Neutrophil (primary cell): ENCODE data around the gene PGF.
"Not testable (repeated sequence)": the region's sequence is repeated elsewhere in the genome, so short reads cannot be mapped to it uniquely, and the experiment has no call there.

ENCODE experiments used
- H3K27ac ChIP-seq: fragments of 200-600 bp; sonication (generic); 2 replicates; pipeline ENCODE4 v1.5.1; 2016; ENCODE audit warnings: mild to moderate bottlenecking, moderate library complexity
- H3K27me3 ChIP-seq: fragments of 200-600 bp; sonication (generic); 2 replicates; pipeline ENCODE4 v1.6.0; 2016; ENCODE audit warnings: mild to moderate bottlenecking
- H3K36me3 ChIP-seq: fragments of 200-600 bp; sonication (generic); 2 replicates; pipeline ENCODE4 v1.5.1; 2017
- H3K4me1 ChIP-seq, 2 experiments: fragments of 200-600 bp in 1 of 2; sonication (generic) in 1 of 2; 1 replicate in 1 of 2; 2 replicates in 1 of 2; pipeline versions ENCODE4 v1.5.1 to v1.6.1; 2013 to 2016; ENCODE audit warnings: low read depth in 1 of 2, low read length in 1 of 2, mild to moderate bottlenecking in 1 of 2, moderate library complexity in 1 of 2; ENCODE audit not compliant: control insufficient read depth in 1 of 2, insufficient read depth in 1 of 2
- H3K4me3 ChIP-seq, 2 experiments: fragments of 200-600 bp in 1 of 2; sonication (generic) in 1 of 2; 1 replicate in 1 of 2; 2 replicates in 1 of 2; pipeline ENCODE4 v1.5.1; 2013 to 2016; ENCODE audit warnings: low read depth in 1 of 2, low read length in 1 of 2, mild to moderate bottlenecking in 1 of 2, moderate library complexity in 1 of 2
- H3K9me3 ChIP-seq: fragments of 200-600 bp; sonication (generic); 2 replicates; pipeline ENCODE4 v1.5.1; 2016
- TF ChIP-seq, protein P1 (sequence below): fragments of 200-600 bp; sonication (generic); IDR thresholded peaks from 2 replicates; pipeline ENCODE4 v1.5.1; 2016; ENCODE audit warnings: antibody characterized with exemption

The PGF gene

DNA sequence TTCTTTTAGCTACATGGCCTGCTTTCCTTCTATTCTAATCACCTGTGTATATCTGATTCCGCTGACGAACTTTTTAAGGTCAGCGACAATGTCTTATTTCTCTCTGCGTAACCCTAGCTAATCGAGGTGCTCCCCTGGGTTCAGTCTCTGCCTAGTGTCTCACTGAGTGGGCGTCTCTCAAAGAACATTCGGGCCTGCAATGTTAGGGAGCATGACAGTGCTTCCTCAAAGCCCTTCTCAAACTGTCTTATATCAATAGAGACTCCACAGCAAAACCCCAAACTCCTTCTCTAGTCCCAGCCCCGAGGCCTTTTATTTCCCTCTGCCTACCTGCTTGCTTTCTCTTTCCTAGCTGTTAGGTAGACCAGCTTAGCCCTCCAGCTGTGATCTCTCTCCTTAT, 18.7 kb downstream of the PGF start:
- peaks cover 23% of the 10 kb centered on the region for H3K27me3 ChIP-seq
- peaks cover 7 to 15% of the 10 kb centered on the region in 2 experiments for H3K4me1 ChIP-seq
- no peaks in the 10 kb centered on the region for H3K36me3 ChIP-seq
- TF ChIP-seq, protein P1, sequence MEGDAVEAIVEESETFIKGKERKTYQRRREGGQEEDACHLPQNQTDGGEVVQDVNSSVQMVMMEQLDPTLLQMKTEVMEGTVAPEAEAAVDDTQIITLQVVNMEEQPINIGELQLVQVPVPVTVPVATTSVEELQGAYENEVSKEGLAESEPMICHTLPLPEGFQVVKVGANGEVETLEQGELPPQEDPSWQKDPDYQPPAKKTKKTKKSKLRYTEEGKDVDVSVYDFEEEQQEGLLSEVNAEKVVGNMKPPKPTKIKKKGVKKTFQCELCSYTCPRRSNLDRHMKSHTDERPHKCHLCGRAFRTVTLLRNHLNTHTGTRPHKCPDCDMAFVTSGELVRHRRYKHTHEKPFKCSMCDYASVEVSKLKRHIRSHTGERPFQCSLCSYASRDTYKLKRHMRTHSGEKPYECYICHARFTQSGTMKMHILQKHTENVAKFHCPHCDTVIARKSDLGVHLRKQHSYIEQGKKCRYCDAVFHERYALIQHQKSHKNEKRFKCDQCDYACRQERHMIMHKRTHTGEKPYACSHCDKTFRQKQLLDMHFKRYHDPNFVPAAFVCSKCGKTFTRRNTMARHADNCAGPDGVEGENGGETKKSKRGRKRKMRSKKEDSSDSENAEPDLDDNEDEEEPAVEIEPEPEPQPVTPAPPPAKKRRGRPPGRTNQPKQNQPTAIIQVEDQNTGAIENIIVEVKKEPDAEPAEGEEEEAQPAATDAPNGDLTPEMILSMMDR = no peak
- no peaks in the 10 kb centered on the region for H3K9me3 ChIP-seq
- H3K4me3 ChIP-seq = no peak overlapping the region
- no peak overlapping the region for H3K27ac ChIP-seq

DNA sequence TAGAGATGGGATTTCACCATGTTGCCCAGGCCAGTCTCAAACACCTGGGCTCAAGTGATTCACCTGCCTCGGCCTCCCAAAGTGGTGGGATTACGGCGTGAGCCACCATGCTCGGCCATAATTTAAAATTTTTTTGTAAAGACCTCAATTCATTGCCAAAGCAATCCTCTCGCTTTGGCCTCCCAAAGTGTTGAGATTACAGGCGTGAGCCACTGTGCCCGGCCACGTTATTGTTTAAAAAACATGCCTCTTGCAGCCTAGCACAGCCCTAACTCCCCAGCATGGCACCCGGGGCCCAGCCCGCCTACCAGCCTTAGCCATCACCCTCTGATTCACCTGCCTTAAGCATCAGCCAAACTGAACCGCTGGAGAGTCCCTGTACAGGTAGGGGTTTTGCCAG, 19.2 kb downstream of the PGF start:
- Histone ChIP-seq H3K27ac (no peak overlapping the region), H3K4me1 (peaks cover 3 to 9% of the 10 kb centered on the region in 2 experiments), H3K9me3 (no peaks in the 10 kb centered on the region), H3K4me3 (no peak overlapping the region), H3K27me3 (peaks cover 24% of the 10 kb centered on the region), H3K36me3 (no peaks in the 10 kb centered on the region)
- TF ChIP-seq, protein P1 = no peak

DNA sequence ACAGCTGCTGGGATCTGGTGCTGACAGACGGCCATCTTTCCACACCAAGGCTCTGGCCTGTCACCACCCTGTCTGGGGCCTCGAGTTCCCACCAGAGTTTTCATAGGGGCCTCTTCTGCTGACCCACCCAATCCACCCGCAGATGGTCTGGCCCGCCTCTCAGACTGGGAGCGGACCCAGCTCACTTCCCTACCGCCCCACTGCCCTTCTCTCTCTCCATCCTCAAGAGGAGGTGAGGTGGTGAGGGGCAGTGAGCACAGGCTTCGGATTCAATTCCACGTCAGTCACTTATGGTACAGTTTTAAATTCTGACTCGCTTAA, 20.1 kb downstream of the PGF start:
- Histone ChIP-seq H3K27ac (no peak overlapping the region), H3K27me3 (peaks cover 30% of the 10 kb centered on the region), H3K4me3 (no peak overlapping the region), H3K4me1 (peaks cover 3 to 4% of the 10 kb centered on the region in 2 experiments), H3K36me3 (no peaks in the 10 kb centered on the region), H3K9me3 (no peaks in the 10 kb centered on the region)
- TF ChIP-seq, protein P1 = no peak

DNA sequence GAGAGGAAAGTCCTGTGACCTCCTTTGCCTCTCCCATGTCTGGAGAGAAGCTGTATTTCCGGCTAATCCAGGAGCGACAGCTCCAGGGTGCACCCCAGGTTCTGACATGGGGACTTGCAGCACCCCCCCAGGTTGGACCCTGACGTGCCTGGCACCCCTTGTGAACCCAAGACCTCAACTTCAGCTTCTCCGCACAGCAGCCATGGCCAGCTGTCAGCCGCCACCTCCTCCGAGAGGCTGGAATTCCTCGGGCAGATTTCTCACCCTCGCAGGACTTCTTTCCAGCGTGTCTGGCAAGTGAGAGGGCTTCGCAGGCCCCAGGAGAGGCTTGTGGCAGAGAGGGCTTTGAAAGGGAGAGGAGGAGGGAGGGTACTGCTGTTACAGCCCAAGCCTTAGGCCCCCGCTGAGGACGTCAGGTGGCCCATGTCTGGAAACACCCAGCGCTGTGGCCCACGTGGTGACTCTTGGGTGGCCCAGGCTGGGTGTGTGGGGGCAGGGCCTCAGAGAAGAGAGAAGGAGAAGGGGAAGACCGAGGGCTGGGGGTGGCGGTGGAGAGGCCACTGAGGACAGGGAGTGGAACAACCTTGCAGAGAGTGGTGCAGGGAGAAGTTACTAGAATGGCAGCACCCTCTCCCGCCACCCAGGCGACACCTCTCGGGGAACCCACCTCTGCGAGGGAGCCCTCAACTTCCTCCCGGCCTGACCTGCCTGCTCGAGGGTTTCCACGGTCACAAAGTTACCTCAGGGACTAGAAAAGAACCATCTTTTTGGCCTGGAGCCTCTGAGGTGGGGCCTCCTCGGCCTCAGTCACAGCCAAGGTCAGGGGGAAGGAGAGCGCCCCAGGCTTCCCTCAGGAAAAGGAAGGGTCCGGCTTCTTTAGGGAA, 20.7 kb downstream of the PGF start:
- Histone ChIP-seq H3K27ac (no peak overlapping the region), H3K4me1 (peaks cover 0 to 3% of the 10 kb centered on the region in 2 experiments), H3K27me3 (peaks cover 30% of the 10 kb centered on the region), H3K36me3 (no peaks in the 10 kb centered on the region), H3K4me3 (no peak overlapping the region), H3K9me3 (no peaks in the 10 kb centered on the region)
- TF ChIP-seq, protein P1 = no peak

DNA sequence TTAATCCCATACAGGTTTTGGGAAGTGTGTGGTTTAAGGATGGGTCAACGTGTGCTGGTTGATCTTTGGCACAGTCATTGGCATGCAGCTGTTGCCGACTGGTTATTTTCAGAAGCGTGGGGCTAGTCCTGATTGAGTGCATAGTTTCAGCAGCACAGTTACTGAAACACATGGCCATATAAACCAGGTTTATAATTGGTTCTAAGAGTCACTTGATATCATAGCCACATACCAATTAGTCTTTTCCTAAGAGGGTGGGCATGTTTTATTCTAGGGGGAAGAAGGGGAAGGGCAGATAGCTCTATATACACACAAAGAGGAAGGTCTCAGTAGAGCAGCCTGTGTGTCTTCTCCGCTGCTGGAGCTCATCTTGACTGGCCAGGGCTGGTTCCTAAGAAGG, 21.4 kb downstream of the PGF start:
- Histone ChIP-seq H3K4me1 (peaks cover 0 to 3% of the 10 kb centered on the region in 2 experiments), H3K27me3 (peaks cover 30% of the 10 kb centered on the region), H3K9me3 (no peaks in the 10 kb centered on the region), H3K4me3 (no peak overlapping the region), H3K36me3 (no peaks in the 10 kb centered on the region), H3K27ac (no peak overlapping the region)
- TF ChIP-seq, protein P1 = no peak

DNA sequence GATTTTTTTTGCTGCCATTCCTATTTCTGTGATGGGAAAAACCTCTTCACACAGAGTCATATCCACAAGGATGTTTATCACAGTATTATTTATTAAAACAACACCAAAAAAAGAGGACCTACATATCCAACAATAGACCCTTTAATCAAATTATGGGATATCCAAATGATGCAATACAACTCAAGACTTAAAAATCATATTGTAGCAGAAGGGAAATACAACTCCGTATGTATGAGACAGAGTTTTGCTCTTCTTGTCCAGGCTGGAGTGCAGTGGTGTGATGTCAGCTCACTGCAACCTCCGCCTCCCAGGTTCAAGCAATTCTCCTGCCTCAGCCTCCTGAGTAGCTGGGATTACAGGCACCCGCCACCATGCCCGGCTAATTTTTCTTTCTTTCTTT, 22.5 kb downstream of the PGF start:
- not testable (repeated sequence) for H3K27ac ChIP-seq, H3K36me3 ChIP-seq, H3K9me3 ChIP-seq, H3K4me3 ChIP-seq, H3K4me1 ChIP-seq
- peaks cover 30% of the 10 kb centered on the region for H3K27me3 ChIP-seq
